HEK293T (cell line): ENCODE measurements around the gene IFNAR1.
"Not testable (repeated sequence)": the region's sequence is repeated elsewhere in the genome, so short reads cannot be mapped to it uniquely, and the experiment has no call there.

ENCODE experiments used
- BHLHE40 ChIP-seq: fragments of 450-650 bp; IDR thresholded peaks from 2 replicates; pipeline ENCODE4 v1.6.1; 2016; ENCODE audit warnings: mild to moderate bottlenecking, moderate library complexity, borderline replicate concordance
- ELF4 ChIP-seq: fragments of 450-650 bp; IDR thresholded peaks from 2 replicates; pipeline ENCODE4 v1.6.1; 2017; ENCODE audit warnings: antibody characterized with exemption
- FOXA1 ChIP-seq: fragments of 450-650 bp; IDR thresholded peaks from 2 replicates; pipeline ENCODE4 v1.6.1; 2016; ENCODE audit warnings: mild to moderate bottlenecking
- HDGF ChIP-seq: fragments of 450-650 bp; IDR thresholded peaks from 2 replicates; pipeline ENCODE4 v1.6.1; 2017; ENCODE audit warnings: antibody characterized with exemption, borderline replicate concordance
- L3MBTL2 ChIP-seq: fragments of 450-650 bp; conservative IDR thresholded peaks from 2 replicates; pipeline ENCODE4 v1.6.1; 2016; ENCODE audit warnings: mild to moderate bottlenecking
- LEF1 ChIP-seq: fragments of 450-650 bp; IDR thresholded peaks from 2 replicates; pipeline ENCODE4 v1.6.1; 2017; ENCODE audit warnings: mild to moderate bottlenecking, borderline replicate concordance
- SP1 ChIP-seq: fragments of 450-650 bp; IDR thresholded peaks from 2 replicates; pipeline ENCODE4 v1.6.1; 2017
- SUZ12 ChIP-seq: fragments of 450-650 bp; IDR thresholded peaks from 2 replicates; pipeline ENCODE4 v1.6.1; 2016; ENCODE audit warnings: mild to moderate bottlenecking

DNA sequence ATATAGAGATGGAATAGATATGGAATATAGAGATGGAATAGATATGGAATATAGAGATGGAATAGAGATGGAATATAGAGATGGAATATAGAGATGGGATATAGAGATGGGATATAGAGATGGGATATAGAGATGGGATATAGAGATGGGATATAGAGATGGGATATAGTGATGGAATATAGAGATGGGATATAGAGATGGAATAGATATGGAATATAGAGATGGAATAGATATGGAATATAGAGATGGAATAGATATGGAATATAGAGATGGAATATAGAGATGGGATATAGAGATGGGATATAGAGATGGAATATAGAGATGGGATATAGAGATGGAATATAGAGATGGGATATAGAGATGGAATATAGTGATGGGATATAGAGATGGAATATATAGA, 1.2 kb upstream of the IFNAR1 start:
- TF ChIP-seq LEF1, BHLHE40, ELF4, HDGF, L3MBTL2, SP1, FOXA1, SUZ12: not testable (repeated sequence)
